Endodermal cell (in vitro differentiated cells): Measurements from ENCODE around the gene CAPN9. TPM values are rescaled to one million over a fixed set of nuclear protein-coding genes. Genes with fewer than 3 reads are reported as not detected.

ENCODE experiments used
- DNase-seq: peaks from one replicate; pipeline ENCODE4 v3.0.0-alpha.2; 2017
- H3K27ac ChIP-seq: 2 replicates; pipeline ENCODE4 v1.5.1; 2013; ENCODE audit warnings: mild to moderate bottlenecking, low read depth, low read length, moderate library complexity
- H3K27me3 ChIP-seq: 2 replicates; pipeline ENCODE4 v1.6.1; 2013; ENCODE audit warnings: mild to moderate bottlenecking, low read length, moderate library complexity; ENCODE audit not compliant: insufficient read depth, control insufficient read depth, poor library complexity, severe bottlenecking
- H3K36me3 ChIP-seq: 2 replicates; pipeline ENCODE4 v1.7.0; 2013; ENCODE audit warnings: mild to moderate bottlenecking, low read length, moderate library complexity; ENCODE audit not compliant: control insufficient read depth, insufficient read depth
- H3K4me1 ChIP-seq: one replicate; pipeline ENCODE4 v1.7.0; 2013; ENCODE audit warnings: low read length; ENCODE audit not compliant: control insufficient read depth, insufficient read depth
- H3K4me3 ChIP-seq: 2 replicates; pipeline ENCODE4 v1.5.1; 2013; ENCODE audit warnings: mild to moderate bottlenecking, low read length, moderate library complexity
- H3K9ac ChIP-seq: 2 replicates; pipeline ENCODE4 v1.6.1; 2013; ENCODE audit warnings: mild to moderate bottlenecking, low read length, moderate library complexity; ENCODE audit not compliant: poor library complexity, severe bottlenecking; ENCODE audit errors: extremely low read depth
- H3K9me3 ChIP-seq: 2 replicates; pipeline ENCODE4 v1.6.1; 2013; ENCODE audit warnings: mild to moderate bottlenecking, low read length, moderate library complexity; ENCODE audit not compliant: control insufficient read depth
- H3K27ac Mint-ChIP-seq: 2 replicates; pipeline ENCODE4 v1.8.0; 2020; ENCODE audit warnings: mixed read lengths
- H3K27me3 Mint-ChIP-seq: 2 replicates; pipeline ENCODE4 v1.8.0; 2021; ENCODE audit warnings: mild to moderate bottlenecking, mixed read lengths; ENCODE audit not compliant: insufficient read depth
- H3K36me3 Mint-ChIP-seq: 2 replicates; pipeline ENCODE4 v1.8.0; 2020; ENCODE audit warnings: low read depth, mixed read lengths
- H3K4me1 Mint-ChIP-seq: 2 replicates; pipeline ENCODE4 v1.8.0; 2020; ENCODE audit warnings: mixed read lengths
- H3K4me3 Mint-ChIP-seq: 2 replicates; pipeline ENCODE4 v1.8.0; 2020; ENCODE audit warnings: mild to moderate bottlenecking, moderate library complexity, mixed read lengths
- H3K9me3 Mint-ChIP-seq: 2 replicates; pipeline ENCODE4 v1.8.0; 2020; ENCODE audit warnings: mild to moderate bottlenecking, mixed read lengths
- WGBS, 2 experiments: methylation state at CpG; one replicate each; pipeline versions ENCODE4 v1.1.5 to v1.1.7; 2013; ENCODE audit warnings: missing lambda C conversion rate in 2 of 2, mixed read lengths in 1 of 2; ENCODE audit not compliant: insufficient coverage in 1 of 2, insufficient read length in 1 of 2; 5-methylcytosine and 5-hydroxymethylcytosine counted together
- total RNA-seq, 2 donors: library from RNA; stranded (reverse); fragmentation: NEBNext Ultra II Directional in 1 of 2; extraction: Animal tissue kit (Norgen Biotek cat#: 25700) in 1 of 2; gene quantifications; 2 replicates in 1 of 2; 3 replicates in 1 of 2; pipeline ENCODE4 v1.2.1, GENCODE V29; 2021
- TF ChIP-seq, protein P1 (sequence below): fragments of 200-600 bp; sonication (generic); conservative IDR thresholded peaks from 2 replicates; pipeline ENCODE4 v1.5.0; 2021; ENCODE audit warnings: antibody characterized with exemption, mild to moderate bottlenecking

Gene CAPN9
- total RNA-seq, 2 donors from 2014 or later: 1.1 TPM

DNA sequence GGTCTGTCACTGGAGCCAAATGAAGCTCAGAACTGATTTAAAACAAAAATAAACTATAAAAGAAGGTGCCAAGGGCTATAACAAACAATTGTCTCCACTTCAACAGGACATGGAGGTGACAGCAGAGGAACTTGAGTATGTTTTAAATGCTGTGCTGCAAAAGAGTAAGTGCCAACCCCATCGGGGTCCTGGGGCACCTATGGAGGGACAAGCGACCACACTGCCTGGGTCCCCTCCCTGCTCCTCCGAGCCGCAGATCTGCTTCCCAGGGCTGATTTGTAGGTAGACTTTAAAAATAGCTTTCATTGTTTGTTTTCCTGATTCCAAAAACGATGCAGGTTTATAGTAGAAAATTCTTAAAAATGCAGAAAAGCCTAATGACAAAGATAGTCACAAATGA, 42.8 kb downstream of the CAPN9 start:
- Mint-ChIP-seq H3K9me3 (peaks cover 2% of the 10 kb centered on the region), H3K4me1 (peaks cover 16% of the 10 kb centered on the region), H3K4me3 (no peak overlapping the region), H3K36me3 (no peaks in the 10 kb centered on the region), H3K27me3 (peaks cover 62% of the 10 kb centered on the region), H3K27ac (no peak overlapping the region)
- Histone ChIP-seq H3K9ac (no peak overlapping the region), H3K9me3 (no peaks in the 10 kb centered on the region), H3K27ac (no peak overlapping the region), H3K36me3 (no peaks in the 10 kb centered on the region), H3K4me3 (no peak overlapping the region), H3K27me3 (no peaks in the 10 kb centered on the region), H3K4me1 (peaks cover under 1% of the 10 kb centered on the region)
- DNase-seq: peak; percentile 7
- WGBS, 2 experiments: 81 to 95% methylated on average over 3 to 5 of the region's 5 CpGs
- TF ChIP-seq, protein P1, sequence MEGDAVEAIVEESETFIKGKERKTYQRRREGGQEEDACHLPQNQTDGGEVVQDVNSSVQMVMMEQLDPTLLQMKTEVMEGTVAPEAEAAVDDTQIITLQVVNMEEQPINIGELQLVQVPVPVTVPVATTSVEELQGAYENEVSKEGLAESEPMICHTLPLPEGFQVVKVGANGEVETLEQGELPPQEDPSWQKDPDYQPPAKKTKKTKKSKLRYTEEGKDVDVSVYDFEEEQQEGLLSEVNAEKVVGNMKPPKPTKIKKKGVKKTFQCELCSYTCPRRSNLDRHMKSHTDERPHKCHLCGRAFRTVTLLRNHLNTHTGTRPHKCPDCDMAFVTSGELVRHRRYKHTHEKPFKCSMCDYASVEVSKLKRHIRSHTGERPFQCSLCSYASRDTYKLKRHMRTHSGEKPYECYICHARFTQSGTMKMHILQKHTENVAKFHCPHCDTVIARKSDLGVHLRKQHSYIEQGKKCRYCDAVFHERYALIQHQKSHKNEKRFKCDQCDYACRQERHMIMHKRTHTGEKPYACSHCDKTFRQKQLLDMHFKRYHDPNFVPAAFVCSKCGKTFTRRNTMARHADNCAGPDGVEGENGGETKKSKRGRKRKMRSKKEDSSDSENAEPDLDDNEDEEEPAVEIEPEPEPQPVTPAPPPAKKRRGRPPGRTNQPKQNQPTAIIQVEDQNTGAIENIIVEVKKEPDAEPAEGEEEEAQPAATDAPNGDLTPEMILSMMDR: no peak

DNA sequence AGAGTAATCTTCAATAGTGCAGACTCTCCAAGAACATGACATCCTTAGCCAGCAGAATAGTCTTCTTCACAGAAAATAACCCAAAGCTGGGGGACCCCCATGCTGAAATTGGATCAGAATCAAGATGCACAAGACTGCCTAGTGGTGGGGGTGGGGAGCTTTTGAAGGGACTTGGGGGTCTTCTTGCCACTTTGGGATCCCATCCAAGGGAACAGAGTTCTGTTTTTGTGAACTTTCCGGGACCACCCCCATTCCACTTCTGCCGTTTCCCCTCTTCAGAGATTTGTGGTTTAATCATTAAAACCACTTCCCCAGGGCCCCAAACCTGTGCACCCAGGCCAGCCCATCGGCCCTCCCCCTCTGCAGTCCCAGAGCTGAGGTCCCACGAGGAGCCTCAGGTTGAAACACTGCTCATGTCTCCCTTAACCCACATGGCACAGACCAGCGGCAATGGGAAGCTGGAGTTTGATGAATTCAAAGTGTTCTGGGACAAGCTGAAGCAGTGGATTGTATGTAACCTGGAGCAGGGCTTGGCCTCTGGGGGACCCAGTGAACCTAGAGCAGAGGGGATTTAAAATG, 44.9 kb downstream of the CAPN9 start:
- Mint-ChIP-seq H3K9me3 (no peaks in the 10 kb centered on the region), H3K27ac (no peak overlapping the region), H3K27me3 (peaks cover 56% of the 10 kb centered on the region), H3K4me1 (no peaks in the 10 kb centered on the region), H3K36me3 (no peaks in the 10 kb centered on the region), H3K4me3 (no peak overlapping the region)
- H3K9ac ChIP-seq: no peak overlapping the region
- TF ChIP-seq, protein P1: no peak
- no peak overlapping the region for H3K4me3 ChIP-seq
- no peaks in the 10 kb centered on the region for H3K27me3 ChIP-seq
- 88% methylated on average over 5 of the region's 5 CpGs; no CpG with 5 or more reads in 1 of the 2 experiments for WGBS, 2 experiments
- H3K36me3 ChIP-seq: no peaks in the 10 kb centered on the region
- H3K9me3 ChIP-seq: no peaks in the 10 kb centered on the region
- DNase-seq: peak; percentile 33
- peaks cover 4% of the 10 kb centered on the region for H3K4me1 ChIP-seq
- no peak overlapping the region for H3K27ac ChIP-seq

DNA sequence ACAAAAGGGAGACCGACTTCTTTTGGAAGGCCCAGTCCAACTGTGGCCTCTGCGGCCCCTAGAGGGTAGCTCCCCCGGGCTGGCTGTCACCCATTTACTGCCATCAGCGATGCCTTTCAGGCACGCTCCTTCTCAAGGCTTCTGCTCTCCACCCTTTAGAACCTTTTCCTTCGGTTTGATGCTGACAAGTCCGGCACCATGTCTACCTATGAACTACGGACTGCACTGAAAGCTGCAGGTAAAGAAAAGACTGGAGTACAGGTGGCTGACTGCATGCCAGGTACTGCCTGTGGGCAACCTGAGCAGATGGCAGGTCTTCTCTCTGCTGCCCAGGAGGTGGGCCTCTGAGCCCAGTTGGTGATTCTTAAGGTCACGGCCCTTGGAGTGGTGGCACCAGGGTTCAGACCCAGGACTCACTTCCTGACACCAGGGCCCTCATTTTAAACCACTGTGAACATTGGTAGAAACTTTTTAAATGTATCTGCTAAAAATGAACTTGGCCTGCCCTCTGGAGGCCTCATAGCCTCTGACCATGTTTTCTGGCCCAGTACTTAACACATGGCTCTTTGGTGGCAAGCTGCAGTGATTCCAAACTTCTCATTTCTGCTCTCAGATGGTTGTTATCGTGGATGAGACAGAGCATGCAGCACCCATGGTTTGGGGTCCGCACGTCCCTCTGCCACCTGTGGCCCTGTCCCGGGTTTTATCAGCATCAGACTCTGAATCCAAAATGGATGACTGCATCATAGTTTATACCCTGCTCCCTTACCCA, 45.7 kb downstream of the CAPN9 start:
- DNase-seq: peak; percentile 51
- Histone ChIP-seq H3K9me3 (no peaks in the 10 kb centered on the region), H3K36me3 (no peaks in the 10 kb centered on the region), H3K27me3 (no peaks in the 10 kb centered on the region), H3K27ac (no peak overlapping the region), H3K9ac (no peak overlapping the region), H3K4me3 (no peak overlapping the region), H3K4me1 (peaks cover 4% of the 10 kb centered on the region)
- H3K4me1 Mint-ChIP-seq: no peaks in the 10 kb centered on the region
- H3K4me3 Mint-ChIP-seq: no peak overlapping the region
- WGBS, 2 experiments: 88 to 90% methylated on average over 11 to 13 of the region's 13 CpGs
- H3K9me3 Mint-ChIP-seq: no peaks in the 10 kb centered on the region
- no peaks in the 10 kb centered on the region for H3K36me3 Mint-ChIP-seq
- peaks cover 56% of the 10 kb centered on the region for H3K27me3 Mint-ChIP-seq
- TF ChIP-seq, protein P1: peak; percentile 56
- H3K27ac Mint-ChIP-seq: no peak overlapping the region
